Stimulated activated CD4-positive, alpha-beta T cell treated with anti-CD3 and anti-CD28 coated beads, Interleukin-15, amount 100 ng/mL, for 1 hour (primary cell): ENCODE results near the gene CFAP61.

Source experiments
- DNase-seq, 2 donors: peaks; one replicate each; pipeline ENCODE4 v3.0.0-alpha.2; 2020; ENCODE audit warnings: low read depth in 1 of 2, low spot score in 1 of 2

The CFAP61 gene

DNA sequence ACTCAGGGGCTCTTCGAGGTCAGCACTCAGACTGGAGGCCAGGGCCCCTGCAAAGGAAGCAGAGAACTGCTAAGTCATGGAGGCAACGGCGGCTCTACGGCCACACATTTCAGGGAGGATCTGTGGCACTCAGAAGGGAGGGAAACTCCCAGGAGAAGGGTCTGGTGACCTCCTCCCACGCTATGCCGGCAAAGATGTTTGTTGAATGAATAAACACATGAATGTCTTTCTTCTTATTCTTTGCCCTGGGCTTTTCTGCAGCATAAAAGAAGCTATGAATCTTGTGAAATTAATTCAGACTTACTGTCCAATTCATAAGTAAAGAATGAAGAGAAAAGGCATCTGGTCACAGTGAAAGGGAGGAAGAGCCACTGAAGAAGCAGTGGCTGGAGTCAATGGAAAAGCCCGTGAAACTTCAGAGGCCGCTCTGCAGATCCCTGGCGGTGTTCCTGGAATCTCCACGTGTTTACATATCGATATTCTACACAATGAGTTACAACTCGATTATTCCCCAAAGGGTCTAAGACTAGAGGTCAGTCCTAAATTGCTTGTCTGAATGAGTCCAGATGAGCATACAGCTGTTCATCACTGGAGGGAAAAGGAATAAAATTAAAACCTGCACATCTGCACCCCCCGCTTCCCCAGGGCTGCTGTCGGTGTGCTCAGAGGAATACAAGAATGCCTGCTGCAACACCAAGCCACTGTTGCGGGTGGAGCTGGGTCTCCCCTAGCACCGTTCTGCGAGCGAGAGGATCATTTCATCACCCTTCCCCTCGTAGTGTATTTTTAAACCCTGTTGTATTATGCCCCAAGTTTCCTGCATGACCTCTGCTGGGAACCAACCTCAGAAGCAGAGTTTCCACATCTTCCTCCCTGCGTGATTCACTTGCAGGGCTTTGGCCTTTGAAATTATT is 341.1 kb downstream of the CFAP61 start:
- no peak for DNase-seq

DNA sequence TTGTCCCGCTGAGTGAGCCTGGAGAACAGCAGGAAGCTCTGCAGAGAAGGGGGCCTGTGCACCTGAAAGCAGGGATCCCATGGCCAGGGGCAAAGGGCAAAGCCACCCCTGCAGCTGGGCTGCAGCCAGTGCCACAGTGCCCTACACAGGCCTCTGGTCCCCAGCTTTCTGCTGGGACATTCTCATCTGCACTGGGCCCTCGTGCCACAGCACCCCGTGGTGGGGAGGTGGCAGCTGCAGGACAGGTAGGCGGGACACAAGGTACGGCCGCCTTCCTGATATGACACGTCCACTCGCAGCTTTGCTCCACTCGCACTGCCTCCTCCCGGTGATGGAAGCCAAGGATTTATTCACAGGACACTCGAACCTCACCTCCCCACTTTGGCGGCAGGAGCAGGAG is 342.8 kb downstream of the CFAP61 start:
- no peak for DNase-seq

DNA sequence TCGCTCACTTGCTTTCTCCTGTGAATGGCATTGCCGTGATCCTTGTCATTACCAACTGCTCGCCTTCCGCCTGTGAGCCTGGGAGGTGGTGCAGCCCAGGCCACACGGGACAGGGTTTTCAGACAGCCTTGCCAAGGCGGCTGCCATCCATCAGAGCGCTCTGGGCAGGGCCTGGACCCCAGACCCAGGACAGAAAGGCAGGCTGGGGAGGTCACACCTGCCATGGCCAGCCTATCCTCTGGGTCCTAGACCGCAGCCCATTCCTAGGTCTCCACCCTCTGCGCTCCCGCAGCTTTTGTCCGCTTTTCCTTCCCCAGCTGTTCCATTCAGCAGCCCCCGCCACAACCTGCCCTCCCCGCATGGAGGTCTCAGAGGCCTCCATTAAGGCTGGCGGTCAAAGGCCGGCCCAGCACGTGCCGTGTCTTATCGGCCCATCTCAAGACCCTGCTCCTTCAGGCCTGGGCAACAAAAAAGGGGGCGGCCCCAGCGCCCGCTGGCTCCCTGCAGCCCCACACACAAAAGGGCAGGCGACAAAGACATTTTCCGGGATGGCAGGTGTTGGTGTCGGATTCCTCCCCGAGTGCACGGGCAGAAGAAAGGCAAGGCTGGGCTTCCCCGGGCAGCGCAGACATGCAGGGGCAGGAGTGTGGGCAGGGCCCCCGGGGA is 343.7 kb downstream of the CFAP61 start:
- DNase-seq = no peak

DNA sequence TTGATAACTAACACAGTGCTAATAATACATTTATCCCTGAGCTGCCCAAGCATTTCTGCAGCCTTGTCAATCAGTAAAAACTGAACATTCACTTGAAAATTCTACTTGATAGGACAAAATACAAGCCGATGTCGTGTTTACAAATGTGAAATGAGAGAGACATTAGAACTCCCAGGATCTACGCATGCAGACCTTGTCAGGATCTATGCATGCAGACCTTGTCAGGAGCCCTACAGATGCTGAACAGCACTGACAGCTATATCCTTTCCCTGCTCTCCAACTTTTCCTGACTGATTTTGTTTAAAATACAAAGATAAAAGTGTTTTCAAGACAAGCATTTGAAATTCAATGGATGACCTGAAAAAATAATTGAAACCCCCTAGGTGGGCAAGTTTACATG is 344.5 kb downstream of the CFAP61 start:
- DNase-seq = no peak

DNA sequence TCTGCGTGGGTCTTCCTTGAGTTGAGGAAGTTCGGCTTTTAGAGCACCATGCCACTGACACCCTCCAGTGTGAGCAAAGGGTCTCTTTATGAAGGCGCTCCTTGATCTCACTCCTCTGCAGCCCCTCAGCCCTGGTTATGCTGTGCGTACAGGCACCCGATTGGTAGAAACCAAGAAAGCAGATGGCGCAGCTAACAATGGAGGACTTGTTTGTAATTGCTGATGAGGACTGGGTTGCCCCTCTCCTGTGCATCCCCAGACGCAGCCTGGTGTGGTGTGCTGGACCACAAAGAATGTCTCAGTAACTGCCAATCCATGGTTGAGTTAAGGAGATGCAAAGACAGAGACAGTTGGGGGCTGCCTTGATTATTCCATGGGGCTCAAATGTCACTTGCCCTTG is 345.8 kb downstream of the CFAP61 start:
- no peak for DNase-seq

DNA sequence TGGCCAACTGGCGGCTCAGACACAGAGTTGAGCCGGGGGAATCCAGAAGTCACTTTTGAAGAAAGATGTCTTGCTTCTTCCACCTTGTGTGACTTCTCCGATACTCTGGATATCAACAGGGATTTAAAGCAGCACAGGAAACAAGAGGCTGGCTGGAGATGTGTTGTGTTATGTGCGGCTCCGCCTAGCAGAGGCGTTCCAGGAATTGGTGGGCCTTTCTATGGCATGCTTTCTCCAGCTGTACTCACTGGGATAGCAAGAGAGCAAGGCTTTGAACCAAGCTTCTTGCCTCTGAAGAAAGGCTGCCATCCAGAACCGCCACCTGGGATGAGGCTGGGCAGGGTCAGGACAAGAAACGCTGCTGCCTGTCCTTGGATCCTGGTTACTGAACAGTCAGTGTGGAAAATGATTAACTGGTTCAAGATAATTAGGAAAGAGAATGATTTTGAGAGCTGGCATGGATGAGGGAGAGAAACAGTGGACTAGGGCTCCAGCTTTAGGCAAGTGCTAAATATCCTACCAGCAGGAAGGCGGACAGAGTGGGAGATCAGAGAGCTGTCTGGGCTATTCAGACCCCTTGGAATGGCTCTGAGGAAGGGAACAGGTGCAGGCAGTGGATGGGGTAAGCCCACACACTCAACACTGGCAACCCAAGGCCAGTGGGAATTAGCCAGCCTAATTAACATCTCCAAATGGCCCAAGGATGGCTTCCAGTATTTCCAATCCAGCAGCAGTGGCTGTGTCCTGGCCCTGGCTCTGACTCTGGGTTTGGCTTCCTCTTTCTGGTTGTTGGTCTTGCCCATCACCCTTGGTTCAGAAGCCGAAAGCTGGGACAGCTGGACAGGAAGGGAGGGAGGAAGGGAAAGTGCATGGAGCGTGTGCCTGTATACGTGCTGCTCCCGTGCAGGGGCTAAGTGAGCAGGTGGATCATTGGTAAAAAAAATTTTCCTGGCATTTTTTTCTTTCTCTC is 347.5 kb downstream of the CFAP61 start:
- DNase-seq = no peak

DNA sequence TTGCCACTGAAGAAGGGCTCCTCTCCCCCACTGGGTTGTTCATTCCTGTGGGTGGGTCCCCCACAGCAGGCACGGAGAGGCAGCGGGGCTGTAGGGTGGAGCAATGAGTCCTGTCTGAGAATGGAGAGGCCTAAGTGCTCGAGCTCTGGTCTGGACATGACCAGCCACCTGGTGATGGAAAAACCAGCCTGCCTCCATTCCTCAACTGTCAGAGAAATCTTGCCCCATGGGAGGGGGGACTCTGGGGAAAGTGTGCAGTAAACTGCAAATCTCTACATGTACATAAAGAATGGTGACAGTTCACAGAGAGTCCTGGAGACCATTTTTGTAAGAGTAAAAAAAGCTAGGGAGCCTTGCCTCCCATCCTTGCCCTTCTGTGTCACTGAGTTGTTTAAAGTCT is 349.7 kb downstream of the CFAP61 start:
- DNase-seq = no peak

DNA sequence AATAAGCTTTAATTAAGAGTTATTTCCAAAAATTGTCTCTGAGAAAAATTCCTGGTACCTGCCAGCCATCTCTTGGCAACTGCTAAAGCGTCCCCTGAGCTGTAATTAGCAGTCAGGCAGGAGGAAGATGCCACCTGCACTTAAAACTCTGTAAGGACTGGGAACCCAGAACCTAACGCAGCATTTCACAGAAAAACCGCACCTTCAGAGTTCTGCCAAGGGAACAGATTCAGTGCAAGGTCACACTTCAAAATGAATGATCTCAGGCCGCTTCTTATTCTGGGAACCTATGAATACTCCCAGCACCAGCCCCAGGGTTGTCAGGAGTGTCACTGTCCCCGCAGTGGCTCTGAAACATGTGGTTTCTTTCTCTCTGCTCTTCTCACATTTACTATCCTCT is 352.3 kb downstream of the CFAP61 start:
- DNase-seq = no peak

DNA sequence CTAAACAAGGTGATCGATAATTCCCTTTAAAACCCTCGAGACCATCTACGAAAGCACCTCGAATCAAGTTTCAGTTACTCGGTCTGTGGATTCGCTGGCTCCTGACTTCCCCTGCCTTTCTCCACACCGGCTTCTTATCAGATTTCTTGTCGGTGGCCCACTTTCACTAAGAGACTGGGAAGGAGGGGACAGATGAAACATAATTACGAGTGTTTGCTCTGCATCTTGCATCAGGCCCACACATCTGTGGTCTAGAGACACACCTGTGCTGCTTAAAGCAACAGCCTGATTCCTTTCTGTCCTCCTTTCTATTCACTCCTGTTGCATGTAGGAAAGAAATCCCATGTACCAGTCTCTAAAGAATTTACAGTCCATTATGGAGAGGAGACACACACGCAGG is 353.3 kb downstream of the CFAP61 start:
- DNase-seq = no peak

DNA sequence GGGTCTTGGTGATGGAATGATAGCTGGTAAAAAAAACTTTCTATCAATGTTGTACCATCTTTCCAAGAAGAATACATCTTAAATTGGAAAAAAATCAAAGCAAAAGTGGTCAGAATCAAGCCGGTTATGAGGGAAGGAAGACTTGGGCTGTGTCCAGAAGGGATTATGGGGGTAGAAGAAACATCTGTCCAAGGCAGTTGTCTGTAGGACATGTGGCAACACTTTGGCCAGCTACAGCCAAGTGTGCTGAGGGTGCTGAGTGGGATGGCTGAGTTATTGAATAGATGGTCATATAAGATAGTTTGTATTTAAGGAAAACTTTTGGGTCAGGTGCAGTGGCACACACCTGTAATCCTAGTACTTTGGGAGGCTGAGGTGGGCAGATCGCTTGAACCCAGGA is 354.0 kb downstream of the CFAP61 start:
- no peak for DNase-seq

DNA sequence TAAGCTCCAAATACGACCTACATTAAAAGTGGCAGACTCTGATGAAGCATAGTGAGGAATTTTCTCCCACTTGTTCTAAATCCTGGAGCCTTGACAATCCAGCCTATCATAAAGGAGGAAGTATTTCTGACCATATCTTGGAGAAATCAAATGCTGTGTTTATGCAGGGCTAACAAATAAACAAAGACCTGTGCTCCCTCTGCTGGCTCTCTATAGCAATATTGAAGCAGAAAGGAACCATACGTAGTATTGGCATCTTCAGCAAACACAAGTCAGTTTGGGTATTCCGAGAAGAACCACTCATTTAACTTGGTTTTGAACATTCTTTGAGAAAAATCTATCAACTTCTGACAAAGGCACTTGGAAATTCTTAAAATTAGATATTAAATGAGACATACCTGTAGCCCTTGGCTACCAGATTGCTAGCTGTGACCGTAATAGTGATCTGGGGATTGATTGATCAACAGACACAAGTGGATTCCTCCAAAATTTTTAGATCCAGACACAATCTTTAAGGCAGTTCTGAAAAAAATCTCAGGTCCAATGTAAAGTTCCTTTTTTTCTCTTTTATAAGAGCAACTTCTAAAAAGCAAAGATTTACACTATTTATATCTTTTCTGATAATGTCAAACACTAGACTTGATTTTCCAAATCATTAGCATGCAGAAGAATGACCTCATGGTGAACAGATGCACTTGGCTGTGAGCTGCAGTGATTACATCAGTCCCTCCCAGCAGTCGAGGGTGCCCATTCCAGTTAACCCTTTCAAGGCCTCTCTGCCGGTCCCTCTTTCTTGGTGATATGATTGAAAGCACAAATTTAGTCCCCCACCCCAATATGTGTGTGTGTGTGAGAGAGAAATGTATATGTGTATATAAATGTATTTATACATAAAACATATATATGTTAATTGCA is 355.8 kb downstream of the CFAP61 start:
- no peak for DNase-seq

DNA sequence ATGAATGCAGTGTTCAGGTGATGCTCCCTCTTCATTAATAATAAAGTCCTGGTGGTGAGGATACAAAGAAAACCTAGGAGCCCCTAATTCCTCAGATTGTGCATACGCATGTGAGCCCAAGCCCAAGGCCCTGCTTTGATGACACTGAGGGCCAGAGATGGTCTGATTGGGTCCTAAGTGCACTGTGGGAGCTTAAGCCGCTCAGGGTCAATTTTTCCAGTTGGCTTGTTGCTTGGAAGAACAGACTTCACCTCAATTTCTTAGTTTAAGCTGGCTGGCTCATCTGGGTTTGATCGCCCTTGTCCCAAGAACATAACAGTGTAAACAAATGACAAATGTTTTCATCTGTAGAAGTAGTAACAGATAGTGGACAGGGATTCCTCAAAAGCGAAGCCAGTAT is 357.0 kb downstream of the CFAP61 start:
- no peak for DNase-seq
